Dorsolateral prefrontal cortex (tissue), 118 donors: ENCODE results near the gene ZNF599. TPM values are rescaled to one million over a fixed set of nuclear protein-coding genes. Genes with fewer than 3 reads are reported as not detected.

Experiments
- total RNA-seq, 120 experiments: library from RNA; stranded (reverse); gene quantifications; one replicate each; pipeline versions ENCODE4 v1.2.3 to v1.2.4, GENCODE V29; 2022

ZNF599 gene
- total RNA-seq, 120 experiments from 2014 or later = 2.2 to 10.1 (median 5.5) TPM

Other genes starting within 250 kb of the ZNF599 start
- 1 to 10 TPM in 115 of 120 experiments, under 1 TPM in 5; 0.35 to 6.0 (median 2.5) TPM for gene SCGB2B2, start 96.1 kb downstream of the ZNF599 start, total RNA-seq
- gene ZNF302, start 95.5 kb downstream of the ZNF599 start, total RNA-seq = 10 to 100 TPM; 42.2 to 67.0 (median 53.7) TPM
- 10 to 100 TPM; 10.3 to 29.8 (median 19.8) TPM for gene ZNF181, start 39.0 kb downstream of the ZNF599 start, total RNA-seq
- 10 to 100 TPM in 30 of 120 experiments, 1 to 10 TPM in 90; 4.8 to 17.3 (median 8.4) TPM for gene ZNF30, start 153.7 kb upstream of the ZNF599 start, total RNA-seq
- 1 to 10 TPM; 2.3 to 7.1 (median 4.5) TPM for gene ZNF792, start 191.0 kb upstream of the ZNF599 start, total RNA-seq
- 10 to 100 TPM; 38.8 to 93.6 (median 54.7) TPM for gene GRAMD1A, start 227.1 kb upstream of the ZNF599 start, total RNA-seq